ENCODE measurements around the gene BLOC1S5.
"Not testable (repeated sequence)": the region's sequence is repeated elsewhere in the genome, so short reads cannot be mapped to it uniquely, and the experiment has no call there.

BLOC1S5 gene

GRCh38 chr6:8080362-8081151, 16.4 kb upstream of the BLOC1S5 start:
- peak; percentile 86 for DNase-seq (ENCODE audit: low read depth)

GRCh38 chr6:8079126-8079525, 14.9 kb upstream of the BLOC1S5 start:
- no peak for DNase-seq (ENCODE audit: low read depth)

GRCh38 chr6:8077991-8078390, 13.8 kb upstream of the BLOC1S5 start:
- no peak for DNase-seq (ENCODE audit: low read depth)

- DNase-seq (ENCODE audit: low read depth) = no peak
These were observed 11.5 kb upstream of the BLOC1S5 start for GRCh38 chr6:8075704-8076103.

- DNase-seq (ENCODE audit: low read depth) = no peak
These were observed 11.0 kb upstream of the BLOC1S5 start for GRCh38 chr6:8075185-8075584.

- DNase-seq (ENCODE audit: low read depth) = no peak
These were observed 10.0 kb upstream of the BLOC1S5 start for GRCh38 chr6:8074213-8074612.

GRCh38 chr6:8073758-8074157, 9.6 kb upstream of the BLOC1S5 start:
- DNase-seq (ENCODE audit: low read depth) = no peak

- DNase-seq (ENCODE audit: low read depth) = no peak
These were observed 6.5 kb upstream of the BLOC1S5 start for GRCh38 chr6:8070718-8071117.

- no peak for DNase-seq (ENCODE audit: low read depth)
These were observed 5.6 kb upstream of the BLOC1S5 start for GRCh38 chr6:8069631-8070284.

- DNase-seq (ENCODE audit: low read depth) = no peak
These were observed 5.0 kb upstream of the BLOC1S5 start for GRCh38 chr6:8069151-8069550.

- DNase-seq (ENCODE audit: low read depth) = no peak
These were observed 1.9 kb upstream of the BLOC1S5 start for GRCh38 chr6:8066108-8066507.

GRCh38 chr6:8065519-8065911, 1.3 kb upstream of the BLOC1S5 start:
- no peak for DNase-seq (ENCODE audit: low read depth)

GRCh38 chr6:8064638-8065518, 689 bp upstream of the BLOC1S5 start:
- DNase-seq (ENCODE audit: low read depth) = no peak

- DNase-seq (ENCODE audit: low read depth) = no peak
These were observed 2.5 kb downstream of the BLOC1S5 start for GRCh38 chr6:8061736-8062135.

- no peak for DNase-seq (ENCODE audit: low read depth)
These were observed 3.8 kb downstream of the BLOC1S5 start for GRCh38 chr6:8060346-8060745.

- peak; percentile 64 for DNase-seq (ENCODE audit: low read depth)
These were observed 5.1 kb downstream of the BLOC1S5 start for GRCh38 chr6:8059129-8059528.

GRCh38 chr6:8057793-8058192, 6.4 kb downstream of the BLOC1S5 start:
- no peak for DNase-seq (ENCODE audit: low read depth)

GRCh38 chr6:8057263-8057662, 6.9 kb downstream of the BLOC1S5 start:
- DNase-seq (ENCODE audit: low read depth) = no peak

GRCh38 chr6:8054276-8054675, 9.9 kb downstream of the BLOC1S5 start:
- no peak for DNase-seq (ENCODE audit: low read depth)

- DNase-seq (ENCODE audit: low read depth) = peak; percentile 11
These were observed 16.5 kb downstream of the BLOC1S5 start for GRCh38 chr6:8047541-8048292.

- DNase-seq (ENCODE audit: low read depth) = not testable (repeated sequence)
These were observed 18.4 kb downstream of the BLOC1S5 start for GRCh38 chr6:8045769-8046168.

GRCh38 chr6:8043221-8043620, 21.0 kb downstream of the BLOC1S5 start:
- DNase-seq (ENCODE audit: low read depth) = no peak

Data from ELR (cell line).